Measurements from ENCODE around the gene RAB20. TPM values are rescaled to one million over a fixed set of nuclear protein-coding genes. Genes with fewer than 3 reads are reported as not detected.

The RAB20 gene
- total and polyA plus RNA-seq, 2 of the 8 experiments (the other 6 are each of a cell fraction or from before 2014, with no cell fraction given) = 14.8 to 27.9 TPM

DNA sequence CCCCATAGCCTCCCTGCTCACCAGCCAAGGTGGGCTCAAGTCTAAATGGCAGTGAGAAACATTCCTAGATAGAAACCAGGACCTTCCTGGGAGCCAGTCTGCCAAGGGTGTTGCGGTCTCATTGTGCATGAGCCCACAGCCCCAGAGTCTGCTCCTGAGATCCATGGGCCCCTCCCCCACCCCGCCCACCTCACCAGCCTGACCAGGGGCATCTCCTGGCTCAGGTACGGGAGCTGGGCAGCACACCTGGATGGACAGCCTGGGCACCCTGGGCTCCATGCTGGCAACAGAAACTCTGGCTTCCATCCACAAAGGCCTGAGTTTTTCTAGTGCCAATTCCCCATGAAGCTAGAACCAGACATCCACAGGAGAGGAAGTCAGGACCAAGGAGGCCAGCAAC lies 65.6 kb downstream of the RAB20 start (continued):
- no peak for TF ChIP-seq NANOG (IDR thresholded peaks at IDR 0.05; ENCODE audit: insufficient read depth, low read depth, low read length, poor library complexity, severe bottlenecking)
- no peak for TF ChIP-seq SIX5 (IDR thresholded peaks at IDR 0.05; ENCODE audit: low read depth, low read length)
- TF ChIP-seq, protein P1, sequence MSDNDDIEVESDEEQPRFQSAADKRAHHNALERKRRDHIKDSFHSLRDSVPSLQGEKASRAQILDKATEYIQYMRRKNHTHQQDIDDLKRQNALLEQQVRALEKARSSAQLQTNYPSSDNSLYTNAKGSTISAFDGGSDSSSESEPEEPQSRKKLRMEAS (IDR thresholded peaks at IDR 0.05) = no peak
- no peak for TF ChIP-seq BACH1 (IDR thresholded peaks at IDR 0.05; ENCODE audit: low read length)
